Stimulated activated CD8-positive, alpha-beta memory T cell treated with anti-CD3 and anti-CD28 coated beads, Interleukin-12 subunit alpha, Interleukin-12 subunit beta, amount 100 ng/mL, for 24 hours (primary cell): ENCODE measurements around the gene ARFGAP3.

Experiments
- DNase-seq: peaks from one replicate; pipeline ENCODE4 v3.0.0-alpha.2; 2020; ENCODE audit errors: extremely low read depth

The ARFGAP3 gene

DNA sequence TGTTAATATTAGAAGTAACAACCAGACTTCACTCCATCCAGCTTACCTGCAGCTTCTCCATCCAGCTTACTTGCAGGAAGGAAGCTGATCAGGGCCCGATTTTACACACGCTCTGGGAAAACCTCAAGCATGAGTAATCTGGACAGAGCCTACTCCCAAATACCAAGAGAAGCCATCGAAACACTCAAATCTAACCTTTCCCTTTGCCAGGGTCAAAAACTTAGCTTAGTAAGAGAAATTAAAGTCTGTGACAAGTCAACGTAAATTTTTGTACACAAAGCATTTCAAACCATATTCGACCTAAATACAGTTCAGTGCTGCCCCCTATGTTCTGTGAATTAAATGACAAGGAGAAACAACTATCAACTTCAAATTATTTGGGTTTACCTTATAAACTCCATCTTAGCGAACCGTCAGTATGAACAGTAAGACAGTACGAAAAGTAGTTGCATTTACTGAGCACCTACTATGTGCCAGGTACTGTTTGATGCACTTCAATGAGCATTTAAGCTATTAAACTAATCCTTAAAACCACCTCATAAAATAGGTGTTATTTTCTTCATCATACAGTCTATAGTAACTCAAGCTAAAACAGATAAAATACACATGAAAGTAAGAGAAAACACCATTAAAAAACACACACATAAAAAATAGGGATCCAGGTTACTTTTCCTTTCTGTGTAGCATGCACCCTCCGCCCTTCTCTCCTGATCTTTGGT, 36.9 kb downstream of the ARFGAP3 start:
- DNase-seq: no peak

GRCh38 chr22:42819412-42820044, 37.5 kb downstream of the ARFGAP3 start:
- DNase-seq: no peak

DNA sequence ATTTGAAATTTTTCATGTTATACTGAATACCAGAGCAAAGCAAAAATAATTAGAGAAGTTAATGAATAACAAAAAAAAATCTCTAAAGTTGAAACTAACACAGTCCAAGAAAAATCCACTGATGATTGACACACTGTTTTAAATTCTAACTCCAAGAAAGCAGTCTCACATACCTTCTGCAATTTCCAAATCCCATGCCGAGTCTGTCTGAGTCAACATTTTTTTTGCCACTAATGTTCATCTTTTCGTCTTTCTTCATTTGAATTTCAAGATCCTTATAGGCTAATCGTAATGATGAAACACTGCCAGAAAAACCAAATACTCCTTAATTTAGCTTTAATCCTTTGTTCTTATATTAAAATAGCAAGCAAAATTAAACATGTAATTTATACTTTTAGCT, 39.5 kb downstream of the ARFGAP3 start:
- no peak for DNase-seq

- DNase-seq: no peak
Observed at GRCh38 chr22:42816336-42816735, 40.7 kb downstream of the ARFGAP3 start.

DNA sequence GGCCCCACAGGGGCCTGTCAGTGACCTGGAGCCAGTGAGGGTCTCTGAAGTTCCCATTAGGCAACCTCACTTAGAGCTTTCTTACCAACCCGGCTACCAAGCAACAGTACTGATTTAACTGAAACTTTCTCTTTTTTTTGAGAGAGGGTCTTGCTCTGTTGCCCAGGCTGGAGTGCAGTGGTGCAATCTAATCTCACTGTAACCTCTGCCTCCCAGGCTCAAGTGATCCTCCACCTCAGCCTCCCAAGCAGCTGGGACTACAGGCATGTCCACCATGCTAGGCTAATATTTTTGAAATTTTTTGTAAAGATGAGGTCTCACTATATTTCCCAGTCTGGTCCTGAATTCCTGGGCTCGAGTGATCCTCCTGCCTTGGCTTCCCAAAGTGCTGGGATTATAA, 42.5 kb downstream of the ARFGAP3 start:
- DNase-seq: no peak

DNA sequence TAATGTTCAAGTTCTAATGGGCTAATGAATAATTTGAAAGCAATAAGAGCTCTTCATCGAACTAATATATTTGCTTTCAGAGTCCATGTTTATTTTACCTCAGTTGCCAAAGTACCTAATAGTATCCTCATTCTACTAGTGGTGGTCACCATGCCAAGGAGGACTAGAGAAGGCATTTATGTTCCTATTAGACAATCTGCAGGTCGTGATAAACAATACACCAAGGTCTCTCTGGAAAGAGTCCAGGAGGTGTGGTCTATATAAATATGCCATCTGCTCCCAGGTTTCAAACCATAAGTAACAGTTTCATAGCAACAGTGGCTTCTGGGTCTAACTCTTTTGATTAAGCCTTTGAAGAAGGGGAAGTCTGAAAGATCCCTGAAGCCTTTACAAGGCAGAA, 42.9 kb downstream of the ARFGAP3 start:
- DNase-seq: no peak

DNA sequence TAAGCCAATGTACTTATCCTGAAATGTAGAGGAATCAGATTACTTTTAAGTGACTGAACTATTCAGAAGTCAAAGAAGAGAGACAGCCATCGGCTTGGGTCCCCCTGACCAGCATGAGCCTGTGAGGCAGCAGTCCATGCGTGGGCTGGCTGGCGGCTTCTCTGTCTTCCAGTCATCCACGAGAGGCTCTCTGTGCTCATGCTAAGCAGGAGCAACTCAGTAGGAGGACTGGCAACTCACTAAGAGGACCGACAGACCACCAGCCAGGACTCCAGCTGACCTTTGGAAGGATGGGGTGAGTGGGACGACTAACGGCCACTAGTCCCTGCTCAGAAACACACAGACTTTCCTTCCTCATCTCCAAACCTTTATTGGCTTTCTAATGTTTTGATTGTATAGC, 43.6 kb downstream of the ARFGAP3 start:
- no peak for DNase-seq

DNA sequence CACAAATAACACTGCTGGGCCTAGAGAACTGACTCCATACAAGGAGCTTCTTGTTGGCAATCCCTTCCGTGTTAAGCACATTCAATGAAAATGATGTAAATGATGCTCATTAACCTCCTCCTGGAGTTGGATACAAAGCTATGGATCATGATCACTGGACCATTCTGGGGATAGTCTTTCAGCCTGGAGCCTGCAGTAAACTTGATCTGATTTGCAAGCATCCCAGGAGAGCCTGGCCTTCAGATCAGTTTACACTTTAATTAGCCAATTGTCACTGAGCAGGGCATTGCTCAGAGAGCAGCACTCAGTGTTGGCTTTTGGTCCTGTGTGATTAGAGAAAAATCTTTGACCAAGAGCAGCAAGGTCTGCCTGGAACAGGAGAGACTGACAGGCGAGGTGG, 45.6 kb downstream of the ARFGAP3 start:
- no peak for DNase-seq

GRCh38 chr22:42808521-42808920, 48.6 kb downstream of the ARFGAP3 start:
- no peak for DNase-seq

DNA sequence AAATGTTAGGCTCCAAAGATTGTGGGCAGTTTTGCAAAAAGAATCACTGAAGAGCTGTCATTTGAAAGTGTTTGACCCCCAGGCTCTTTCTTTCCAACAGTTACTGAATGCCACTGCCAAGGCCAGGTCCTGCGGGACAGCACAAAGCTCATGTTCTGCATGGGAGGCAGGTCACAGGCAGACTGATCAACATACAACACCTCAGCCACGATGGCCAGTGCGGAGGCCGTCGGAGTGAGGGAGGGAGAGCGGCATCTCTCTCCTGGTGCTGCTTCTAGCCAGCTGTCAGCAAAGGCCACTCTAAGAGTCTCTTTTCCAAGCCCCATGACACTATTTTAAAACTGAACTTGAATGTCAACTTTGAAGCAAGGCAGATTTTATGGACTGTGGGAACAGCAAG, 49.9 kb downstream of the ARFGAP3 start:
- no peak for DNase-seq

DNA sequence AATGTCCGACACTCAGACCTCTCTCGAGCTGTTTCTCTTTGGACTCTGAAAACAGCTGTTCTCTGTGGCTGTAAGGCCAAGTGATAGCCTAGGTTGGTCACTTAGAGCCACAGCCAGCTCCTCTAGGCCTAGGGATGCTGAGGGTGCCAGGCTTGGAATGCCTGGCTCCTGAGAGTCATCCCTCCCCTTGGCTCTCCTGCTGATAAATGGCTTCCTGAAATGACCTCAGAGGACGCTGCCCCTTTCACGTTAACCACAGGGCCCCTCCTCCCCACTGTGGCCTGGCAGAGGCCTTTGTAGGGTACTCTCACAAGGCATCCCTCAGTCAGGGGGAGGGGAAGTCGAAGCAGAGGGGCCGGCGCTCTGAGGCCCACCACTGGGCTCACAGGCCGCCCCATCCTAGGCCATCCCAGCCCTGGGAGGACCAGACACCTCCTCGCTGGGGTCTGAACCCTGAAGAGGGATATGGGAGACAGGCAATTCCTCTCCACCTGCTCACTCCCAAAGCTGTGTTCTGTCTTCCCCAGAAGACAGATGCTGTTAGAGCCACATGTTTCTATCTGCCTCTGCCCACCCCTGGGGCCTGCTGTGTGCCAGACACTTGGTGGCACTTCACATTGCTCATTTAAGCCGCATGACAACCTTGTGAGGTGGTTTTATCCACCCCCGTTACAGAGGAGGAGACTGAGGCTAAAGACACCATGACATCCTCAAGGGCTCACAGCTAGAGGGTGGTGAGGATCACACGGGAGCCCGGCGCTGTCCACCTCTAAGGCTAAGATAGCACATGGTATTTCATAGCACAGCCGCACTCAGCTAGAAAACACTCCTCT, 50.9 kb downstream of the ARFGAP3 start:
- DNase-seq: no peak

GRCh38 chr22:42805016-42805997, 51.8 kb downstream of the ARFGAP3 start:
- DNase-seq: no peak

- DNase-seq: no peak
Observed at GRCh38 chr22:42803389-42803788, 53.7 kb downstream of the ARFGAP3 start.

- DNase-seq: no peak
Observed at GRCh38 chr22:42801252-42802080, 55.6 kb downstream of the ARFGAP3 start.

DNA sequence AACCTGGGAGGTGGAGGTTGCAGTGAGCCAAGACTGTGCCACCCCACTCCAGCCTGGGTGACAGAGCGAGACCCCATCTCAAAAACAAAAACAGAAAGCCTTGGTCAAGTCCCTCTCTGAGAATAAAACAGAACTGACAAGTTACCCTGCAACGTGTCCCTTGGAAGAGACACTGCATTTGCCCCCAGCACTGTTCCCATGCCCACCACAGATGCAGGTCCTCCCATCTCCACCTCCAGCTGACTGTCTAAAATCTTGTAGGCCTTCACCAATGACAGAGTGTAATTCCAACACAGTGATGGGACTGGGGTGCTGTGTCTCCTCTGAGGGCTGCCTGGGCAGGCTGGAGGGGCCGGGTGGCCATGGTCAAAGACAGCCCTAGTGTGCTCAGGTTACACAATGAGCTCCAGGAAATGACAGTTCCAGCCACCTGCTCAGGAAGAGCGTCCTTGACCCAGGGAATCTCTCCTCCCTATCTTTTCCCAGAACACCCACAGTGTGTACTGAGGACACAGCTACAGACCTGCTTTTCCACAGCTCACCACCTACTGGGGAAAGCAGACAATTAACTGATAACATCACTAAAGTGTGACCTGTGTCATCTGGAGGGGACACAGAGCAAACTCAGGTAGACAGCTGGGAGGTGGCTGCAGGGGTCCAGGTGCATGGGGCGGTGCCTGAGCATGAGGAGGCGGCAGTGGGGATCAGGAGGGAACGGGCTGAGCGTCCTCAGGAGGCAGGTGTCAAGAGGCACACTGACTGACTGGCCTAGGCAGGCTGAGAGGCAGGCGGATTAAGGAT, 56.4 kb downstream of the ARFGAP3 start:
- no peak for DNase-seq

DNA sequence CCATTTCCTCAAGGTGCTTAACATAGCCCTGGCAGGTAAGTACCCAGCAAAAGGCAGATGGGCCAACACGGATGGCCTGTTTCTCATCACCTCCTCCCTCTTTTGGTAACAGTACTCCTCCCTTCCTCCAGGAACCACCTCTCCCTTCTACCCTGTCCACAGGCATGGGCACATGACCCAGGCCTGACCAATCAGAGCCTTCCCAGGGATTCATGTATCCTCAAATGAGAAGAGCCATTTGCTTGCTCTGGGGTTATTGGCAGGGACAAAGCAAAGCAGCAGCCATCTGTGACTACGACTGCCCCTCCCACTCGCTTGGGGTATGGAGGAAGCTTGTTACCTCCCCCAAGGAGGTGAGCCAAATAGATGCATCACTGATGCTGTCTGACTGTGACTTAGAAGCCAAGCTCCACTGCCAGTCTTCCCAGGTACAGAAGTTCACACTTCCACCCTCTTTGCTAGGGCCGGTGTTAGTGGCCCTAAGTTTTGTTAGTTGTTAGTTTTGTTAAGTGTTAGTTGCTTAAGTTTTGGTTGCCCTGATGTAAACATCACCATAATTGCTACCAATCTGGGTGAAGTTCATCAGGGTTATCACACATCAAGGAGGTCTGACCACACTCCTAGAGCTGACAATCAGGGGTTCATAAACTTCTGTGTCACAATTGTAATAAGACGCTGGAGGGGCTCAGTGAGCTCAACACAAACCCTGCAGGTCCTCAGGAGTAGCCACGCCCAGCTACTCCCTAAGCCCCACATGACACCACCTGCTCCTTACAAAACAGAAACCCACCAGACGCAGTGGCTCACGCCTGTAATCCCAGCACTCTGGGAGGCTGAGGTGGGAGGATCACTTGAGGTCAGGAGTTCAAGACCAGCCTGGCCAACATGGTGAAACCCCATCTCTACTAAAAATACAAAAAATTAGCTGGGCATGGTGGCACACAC, 57.3 kb downstream of the ARFGAP3 start:
- no peak for DNase-seq

- no peak for DNase-seq
Observed at GRCh38 chr22:42799061-42799460, 58.0 kb downstream of the ARFGAP3 start.

GRCh38 chr22:42797011-42797410, 60.1 kb downstream of the ARFGAP3 start:
- no peak for DNase-seq

GRCh38 chr22:42796081-42796480, 61.0 kb downstream of the ARFGAP3 start:
- no peak for DNase-seq
